Kidney (tissue), 14 donors: ENCODE results near the gene DRC1. TPM values are rescaled to one million over a fixed set of nuclear protein-coding genes. Genes with fewer than 3 reads are reported as not detected.
A peak's percentile ranks its signal among the peaks of the same experiment; 100 is the strongest.

ENCODE experiments used
- DNase-seq, 5 donors: peaks; one replicate each; pipeline ENCODE4 v3.0.0-alpha.2; 2013 to 2020
- FAIRE-seq: peaks from 2 replicates; lab custom pipeline; 2012; peaks lifted over from hg19 to GRCh38; lab: Jason Lieb, UNC
- H3K27ac ChIP-seq, 2 donors: one replicate each; pipeline ENCODE4 v1.7.0; 2013; ENCODE audit warnings: low read depth in 2 of 2, low read length in 2 of 2, inconsistent platforms in 1 of 2
- H3K27me3 ChIP-seq: one replicate; pipeline ENCODE4 v1.7.1; 2013; ENCODE audit warnings: low read length, inconsistent platforms; ENCODE audit not compliant: control insufficient read depth, insufficient read depth
- H3K36me3 ChIP-seq, 3 donors: one replicate each; pipeline versions ENCODE4 v1.7.0 to v1.7.1; 2013; ENCODE audit warnings: low read length in 3 of 3, control low read depth in 1 of 3, inconsistent platforms in 1 of 3; ENCODE audit not compliant: insufficient read depth in 3 of 3, control insufficient read depth in 2 of 3
- H3K4me1 ChIP-seq, 3 donors: one replicate each; pipeline versions ENCODE4 v1.7.0 to v1.7.1; 2013; ENCODE audit warnings: low read length in 3 of 3, inconsistent platforms in 1 of 3, low read depth in 1 of 3; ENCODE audit not compliant: control insufficient read depth in 2 of 3, insufficient read depth in 2 of 3
- H3K4me3 ChIP-seq, 3 donors: one replicate each; pipeline versions ENCODE4 v1.7.0 to v1.8.1; 2013; ENCODE audit warnings: low read length in 3 of 3, control low read depth in 1 of 3, inconsistent platforms in 1 of 3
- H3K9ac ChIP-seq, 3 donors: one replicate each; pipeline versions ENCODE4 v1.7.0 to v1.7.1; 2013; ENCODE audit warnings: low read length in 3 of 3, control low read depth in 1 of 3, inconsistent platforms in 1 of 3
- H3K9me3 ChIP-seq, 3 donors: one replicate each; pipeline versions ENCODE4 v1.7.0 to v1.7.1; 2013; ENCODE audit warnings: low read length in 3 of 3, control low read depth in 1 of 3, inconsistent platforms in 1 of 3; ENCODE audit not compliant: control insufficient read depth in 2 of 3, insufficient read depth in 1 of 3
- CTCF ChIP-seq: IDR thresholded peaks from 3 replicates; pipeline ENCODE4 v1.5.1; 2012; ENCODE audit warnings: mild to moderate bottlenecking, moderate library complexity, borderline replicate concordance; ENCODE audit not compliant: insufficient read depth; ENCODE audit errors: extremely low read depth
- intact Hi-C: fragments of 100-400 bp; cut with DNase I; formaldehyde crosslinking; loops from one replicate; pipeline ENCODE4 v1.11.1; 2022
- polyA plus RNA-seq: library from polyadenylated mRNA; stranded (reverse); fragments of 350-450 nt; fragmentation: Illumina TruSeq; extraction: RNeasy Lipid Tissue Mini Kit (QIAGEN cat#74804); gene quantifications from one replicate; pipeline ENCODE4 v1.2.3, GENCODE V29; 2014; ENCODE audit warnings: low read depth, low replicate concordance; ENCODE audit not compliant: insufficient read depth
- total RNA-seq: library from RNA; stranded (reverse); fragmentation: NEBNext Ultra II Directional; extraction: Animal tissue kit (Norgen Biotek cat#: 25700); gene quantifications from one replicate; pipeline ENCODE4 v1.2.1, GENCODE V29; 2021
- donor health status: control.
- donor health status: control.
- donor health status: control.
- donor health status: control.
- donor health status: control.
- donor health status: DM: yes; HTN: yes; CAD: no.
- donor health status: Normal renal cell carcinoma (clear cell type).

The DRC1 gene
- total and polyA plus RNA-seq, 2 donors from 2014 or later: 0.76 TPM; not detected in 1

GRCh38 chr2:26474261-26474785, 72.6 kb downstream of the DRC1 start:
- no peak for TF ChIP-seq CTCF
- peaks cover 0 to 7% (median under 1%) of the 10 kb centered on the region in 3 donors for H3K9me3 ChIP-seq
- no peaks in the 10 kb centered on the region for H3K27me3 ChIP-seq
- H3K36me3 ChIP-seq: no peaks in the 10 kb centered on the region
- FAIRE-seq: no peak
- H3K4me1 ChIP-seq: no peaks in the 10 kb centered on the region
- H3K9ac ChIP-seq: no peak overlapping the region
- no peak overlapping the region for H3K27ac ChIP-seq
- intact Hi-C loops: no loop called here
- peak in 1 of 5 donors; percentile 45 for DNase-seq
- H3K4me3 ChIP-seq: no peak overlapping the region

- H3K9ac ChIP-seq: no peak overlapping the region
- H3K9me3 ChIP-seq: no peaks in the 10 kb centered on the region
- H3K4me1 ChIP-seq: no peaks in the 10 kb centered on the region
- no peaks in the 10 kb centered on the region for H3K27me3 ChIP-seq
- intact Hi-C loops: no loop called here
- no peak for TF ChIP-seq CTCF
- H3K4me3 ChIP-seq: no peak overlapping the region
- H3K27ac ChIP-seq: no peak overlapping the region
- H3K36me3 ChIP-seq: no peaks in the 10 kb centered on the region
- DNase-seq (peak in 1 of 5 donors; percentile 56), FAIRE-seq (no peak)
Measured at GRCh38 chr2:26475037-26475436, 73.3 kb downstream of the DRC1 start.

GRCh38 chr2:26475832-26476501, 74.2 kb downstream of the DRC1 start:
- Histone ChIP-seq H3K4me3 (no peak overlapping the region), H3K9me3 (no peaks in the 10 kb centered on the region), H3K9ac (no peak overlapping the region), H3K36me3 (no peaks in the 10 kb centered on the region), H3K4me1 (no peaks in the 10 kb centered on the region), H3K27ac (no peak overlapping the region), H3K27me3 (no peaks in the 10 kb centered on the region)
- no peak for TF ChIP-seq CTCF
- DNase-seq: peak in 1 of 5 donors; percentile 60
- FAIRE-seq: no peak
- intact Hi-C loops: no loop called here
